IPS-11a (cell line): ENCODE measurements around the gene ISOC2.
"Not testable (repeated sequence)": the region's sequence is repeated elsewhere in the genome, so short reads cannot be mapped to it uniquely, and the experiment has no call there.

Experiments used
- H3K4me3 ChIP-seq: one replicate; pipeline ENCODE4 v1.5.1; 2013; ENCODE audit warnings: low read depth, low read length, control low read depth

ISOC2 gene

DNA sequence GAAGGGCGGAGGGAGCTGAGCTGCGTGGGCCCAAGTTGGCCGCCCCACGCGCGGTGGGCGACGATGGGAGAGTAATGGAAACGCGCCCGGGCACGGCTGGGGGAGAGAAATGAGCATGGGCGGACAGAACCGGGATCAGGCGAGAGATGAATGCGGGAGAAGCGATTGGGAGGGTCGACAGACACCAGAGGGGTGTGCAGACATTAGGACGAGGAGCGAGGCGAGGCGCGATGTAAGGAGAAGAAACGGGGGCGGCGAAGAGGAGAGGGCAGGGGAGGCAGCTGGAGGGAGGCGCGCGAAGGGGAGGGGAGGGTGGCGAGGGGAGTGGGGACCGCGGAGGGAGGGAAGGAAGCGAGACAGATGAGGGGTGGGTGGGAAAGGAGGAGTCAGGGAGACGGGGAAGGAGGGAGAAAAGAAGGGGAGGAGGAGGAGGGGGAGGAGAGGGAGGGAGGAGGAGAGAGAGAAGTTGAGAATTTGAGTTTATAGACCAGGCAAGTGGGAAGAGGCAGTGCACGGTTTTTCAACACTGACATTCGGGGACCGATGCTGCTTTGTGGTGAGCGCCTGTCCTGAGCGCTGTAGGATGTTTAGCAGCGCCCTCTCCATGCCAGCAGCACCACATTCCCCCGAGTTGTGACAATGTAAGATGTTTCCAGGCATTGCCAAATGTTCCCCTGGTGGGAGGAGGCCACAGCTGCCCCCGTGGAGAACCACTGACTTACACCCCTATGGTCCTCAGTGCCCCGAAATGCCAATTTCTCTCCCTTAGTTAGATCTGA, 18.2 kb downstream of the ISOC2 start, which contains the start of gene SHISA7:
Gene SHISA7, minus strand, starts transcription at position 256 of the 779 bp plus-strand sequence. CDS start 437 bp downstream, outside the sequence.
- peak within 1 kb of the TSS; percentile 13 for H3K4me3 ChIP-seq

DNA sequence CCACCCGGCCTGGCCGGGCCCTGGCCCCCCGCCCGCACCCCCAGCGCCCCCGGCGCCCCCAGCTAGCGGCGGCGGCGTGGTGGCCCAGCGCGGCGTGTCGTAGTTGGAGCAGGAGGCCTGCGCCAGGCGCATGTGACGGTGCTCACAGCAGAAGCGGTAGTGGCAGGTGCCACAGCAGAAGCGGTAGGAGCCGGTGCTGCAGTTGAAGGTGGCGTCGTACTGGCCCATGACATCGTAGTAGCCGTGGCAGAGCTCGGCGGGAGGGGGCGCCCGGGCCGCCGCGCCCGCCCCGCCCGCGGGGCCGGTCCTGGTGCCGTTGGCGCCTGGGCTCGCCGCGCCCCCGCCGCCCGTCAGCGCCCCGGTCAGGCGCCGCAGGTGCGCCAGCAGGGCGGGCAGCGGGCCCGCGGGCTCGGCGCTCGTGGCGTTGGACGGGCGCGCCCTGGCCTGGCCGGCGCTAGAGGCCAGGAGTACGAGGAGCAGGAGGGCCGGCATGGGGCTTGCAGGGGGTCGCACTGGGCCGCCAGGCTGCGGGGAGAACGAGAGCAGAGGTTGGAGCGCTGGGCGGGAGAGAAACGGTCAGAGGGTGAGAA, 19.0 kb downstream of the ISOC2 start:
- no peak overlapping the region for H3K4me3 ChIP-seq

DNA sequence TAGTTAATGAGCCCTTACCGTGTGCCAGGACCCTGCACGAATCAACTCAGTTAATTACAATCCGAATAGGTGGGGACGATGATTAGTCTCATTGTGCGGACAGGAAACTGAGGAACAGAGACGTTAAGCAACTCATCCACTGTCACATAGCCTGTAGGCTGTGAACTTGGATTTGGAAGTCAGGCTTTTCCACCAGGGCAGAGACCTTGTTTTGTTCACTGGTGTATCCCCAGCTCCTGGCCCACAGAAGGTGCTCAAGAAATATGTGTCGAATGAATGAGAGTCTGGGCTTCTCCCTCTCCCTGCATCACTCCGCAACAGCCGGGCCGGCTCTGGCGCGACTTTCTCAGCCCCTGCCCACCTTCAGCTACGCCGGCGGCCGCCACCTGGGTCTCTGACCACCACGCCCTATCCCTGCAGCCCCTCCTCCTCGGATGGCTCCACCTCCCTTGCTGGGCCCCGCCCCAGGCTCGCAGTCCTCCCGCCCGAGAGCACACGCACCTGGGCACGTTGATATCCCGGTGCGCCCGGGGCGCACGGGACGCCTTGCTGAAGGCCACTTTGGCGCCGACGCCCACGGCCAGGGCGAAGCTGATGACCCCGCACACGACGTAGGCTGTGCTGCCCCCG, 19.6 kb downstream of the ISOC2 start:
- H3K4me3 ChIP-seq, result no peak overlapping the region

DNA sequence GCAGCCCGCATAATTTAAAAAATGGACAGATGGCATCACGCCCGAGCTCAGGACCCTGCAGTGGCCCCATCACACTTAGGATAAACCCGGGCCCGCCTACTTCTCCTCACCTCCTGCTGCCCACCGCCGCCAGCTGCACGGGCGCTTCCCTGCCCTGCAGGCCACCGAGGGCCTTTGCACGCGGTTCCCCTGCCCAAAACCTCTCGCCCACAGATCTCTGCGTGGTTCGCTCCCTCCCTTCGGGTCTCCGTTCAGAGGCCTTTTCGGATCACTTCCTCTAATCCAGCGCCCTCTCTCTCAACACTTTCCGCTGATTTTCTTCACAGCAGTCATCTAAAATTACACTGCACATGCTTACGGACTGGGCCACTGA, 20.1 kb downstream of the ISOC2 start:
- H3K4me3 ChIP-seq, result no peak overlapping the region

DNA sequence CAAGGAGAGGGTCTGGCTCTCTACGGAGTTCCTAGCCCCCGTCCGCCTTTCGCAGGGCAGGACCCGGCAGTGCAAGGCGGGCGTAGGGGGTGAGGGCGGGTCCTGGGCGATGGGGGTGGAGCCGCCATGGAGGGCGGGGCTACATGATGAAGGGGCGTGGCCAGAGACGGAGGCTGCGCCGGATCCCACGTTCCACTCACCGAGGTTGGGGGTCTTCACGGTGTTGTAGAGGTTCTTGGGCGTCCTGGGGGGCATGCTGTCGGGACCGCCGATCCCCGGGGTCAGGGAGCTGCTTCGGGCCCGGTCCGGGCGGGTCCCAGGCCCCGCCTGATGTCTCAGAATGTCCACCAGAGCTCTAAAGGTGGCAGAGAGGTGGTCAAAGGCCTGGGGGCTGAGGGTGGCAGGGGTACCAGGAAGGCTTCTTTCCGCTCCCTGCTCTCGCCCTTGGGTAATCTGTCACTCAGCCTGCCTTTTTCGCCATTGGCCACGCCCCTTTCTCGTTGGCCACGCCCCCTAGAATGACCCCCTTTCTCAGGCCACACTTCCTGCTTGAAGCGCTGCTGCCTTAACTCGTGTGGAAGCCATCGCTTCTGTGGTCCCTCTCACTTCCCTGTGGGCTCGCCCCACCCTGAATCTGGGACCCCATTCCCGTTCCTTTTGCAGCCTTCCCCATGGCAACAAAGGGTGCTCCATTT, 20.9 kb downstream of the ISOC2 start:
- peak overlapping the region; percentile 22 for H3K4me3 ChIP-seq

DNA sequence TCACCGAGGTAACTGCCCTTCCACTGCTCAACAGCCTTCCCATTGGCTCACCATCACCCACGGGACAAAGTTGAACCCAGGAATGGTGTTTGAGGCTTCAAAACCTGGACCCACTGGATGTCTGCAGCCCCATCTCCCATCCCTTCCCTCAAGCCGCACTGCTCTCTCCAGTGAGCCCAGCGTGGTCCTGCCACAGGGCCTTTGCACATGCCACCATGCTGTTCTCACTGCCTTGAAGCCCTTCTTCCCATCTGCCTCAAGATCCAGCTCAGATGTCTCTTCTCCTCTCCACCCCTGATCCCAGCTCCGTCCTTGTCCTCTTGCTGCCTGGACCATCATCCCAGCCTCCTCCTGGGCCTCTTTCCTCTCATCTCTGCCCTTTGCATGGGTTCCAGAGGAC, 22.4 kb downstream of the ISOC2 start:
- no peak overlapping the region for H3K4me3 ChIP-seq

DNA sequence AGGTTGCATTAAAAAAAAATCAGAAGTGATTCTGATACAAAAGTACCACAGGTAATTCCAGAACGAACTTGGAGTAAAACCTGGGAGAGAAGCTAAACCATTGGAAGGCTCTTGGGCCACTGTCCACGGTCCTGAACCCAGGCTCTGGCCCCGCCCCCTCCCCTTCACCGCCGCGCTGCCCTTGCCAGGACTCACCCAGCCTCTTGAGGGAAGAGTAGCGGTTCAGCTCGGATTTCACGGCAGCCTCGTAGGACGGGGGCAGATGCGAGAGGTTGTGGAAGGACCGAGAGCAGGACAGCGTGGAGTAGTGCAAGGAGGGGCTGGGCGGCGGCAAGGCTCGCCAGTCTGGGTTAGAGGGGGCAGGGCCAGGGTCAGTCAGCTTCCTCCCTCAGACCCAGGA, 24.0 kb downstream of the ISOC2 start:
- H3K4me3 ChIP-seq, result no peak overlapping the region

DNA sequence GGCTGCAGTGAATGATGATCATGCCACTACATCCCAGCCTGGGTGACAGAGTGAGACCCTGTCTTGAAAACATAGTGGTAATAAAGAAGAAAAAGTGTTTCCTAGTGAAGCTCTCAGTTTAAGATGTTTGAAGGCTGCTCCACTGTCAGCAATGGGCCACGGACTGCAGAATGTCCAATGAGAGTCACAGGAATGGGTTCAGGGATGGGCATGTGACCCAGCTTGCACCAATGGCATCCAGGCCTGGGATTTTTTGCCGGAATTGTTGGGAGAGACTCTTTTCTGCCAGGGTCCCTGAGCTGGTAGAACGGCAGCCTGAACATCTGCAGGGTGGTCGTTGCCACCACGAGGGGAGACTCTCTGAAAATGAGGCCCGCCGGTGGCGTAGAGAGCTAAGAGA, 24.6 kb downstream of the ISOC2 start:
- no peak overlapping the region for H3K4me3 ChIP-seq

DNA sequence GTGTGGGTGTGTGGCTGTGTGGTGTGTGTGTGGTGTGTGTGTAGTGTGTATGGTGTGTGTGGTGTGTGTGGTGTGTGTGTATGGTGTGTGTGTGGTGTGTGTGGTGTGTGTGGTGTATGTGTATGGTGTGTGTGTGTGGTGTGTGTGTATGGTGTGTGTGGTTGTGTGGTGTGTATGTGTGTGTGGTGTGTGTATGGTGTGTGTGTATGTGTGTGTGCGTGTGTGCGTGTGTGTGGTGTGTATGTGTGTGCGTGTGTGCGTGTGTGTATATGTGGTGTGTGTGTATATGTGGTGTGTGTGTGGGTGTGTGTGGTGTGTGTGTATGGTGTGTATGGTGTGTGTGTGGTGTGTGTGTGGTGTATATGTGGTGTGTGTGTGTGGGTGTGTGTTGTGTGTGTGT, 26.4 kb downstream of the ISOC2 start:
- no peak overlapping the region for H3K4me3 ChIP-seq

DNA sequence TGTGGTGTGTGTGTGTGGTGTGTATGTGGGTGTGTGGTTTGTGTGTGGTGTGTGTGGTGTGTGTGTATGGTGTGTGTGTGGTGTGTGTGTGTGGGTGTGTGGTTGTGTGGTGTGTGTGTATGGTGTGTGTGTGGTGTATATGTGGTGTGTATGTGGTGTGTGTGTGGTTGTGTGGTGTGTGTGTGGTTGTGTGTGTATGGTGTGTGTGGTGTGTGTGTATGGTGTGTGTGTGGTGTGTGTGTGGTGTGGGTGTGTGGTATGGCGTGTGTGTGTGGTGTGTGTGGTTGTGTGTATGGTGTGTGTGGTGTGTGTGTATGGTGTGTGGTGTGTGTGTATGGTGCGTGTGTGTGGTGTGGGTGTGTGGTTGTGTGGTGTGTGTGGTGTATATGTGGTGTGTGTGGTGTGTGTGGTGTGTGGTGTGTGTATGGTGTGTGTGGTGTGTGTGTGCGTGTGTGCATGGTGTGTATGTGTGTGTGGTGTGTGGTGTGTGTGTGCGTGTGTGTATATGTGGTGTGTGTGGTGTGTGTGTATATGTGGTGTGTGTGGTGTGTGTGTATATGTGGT, 27.0 kb downstream of the ISOC2 start:
- H3K4me3 ChIP-seq, result no peak overlapping the region

DNA sequence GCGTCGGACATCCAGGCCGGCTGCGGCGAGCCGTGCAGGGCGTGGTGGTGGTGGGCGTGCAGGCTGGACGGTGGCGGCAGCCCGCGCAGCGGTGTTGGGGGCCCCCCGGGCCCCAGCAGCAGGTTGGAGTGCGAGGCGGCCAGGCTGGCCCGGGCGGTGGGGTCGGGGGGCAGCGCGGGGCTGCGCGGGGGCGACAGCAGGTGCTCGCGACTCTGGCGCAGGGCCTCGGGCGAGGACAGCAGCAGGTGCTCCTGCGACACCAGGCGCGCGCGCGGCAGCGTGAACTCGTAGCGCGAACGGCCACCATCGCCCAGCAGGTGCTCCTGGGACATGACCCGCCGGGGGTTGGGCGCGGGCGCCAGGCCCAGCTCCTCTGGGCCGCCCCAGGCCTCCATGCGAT, 28.1 kb downstream of the ISOC2 start:
- no peak overlapping the region for H3K4me3 ChIP-seq

DNA sequence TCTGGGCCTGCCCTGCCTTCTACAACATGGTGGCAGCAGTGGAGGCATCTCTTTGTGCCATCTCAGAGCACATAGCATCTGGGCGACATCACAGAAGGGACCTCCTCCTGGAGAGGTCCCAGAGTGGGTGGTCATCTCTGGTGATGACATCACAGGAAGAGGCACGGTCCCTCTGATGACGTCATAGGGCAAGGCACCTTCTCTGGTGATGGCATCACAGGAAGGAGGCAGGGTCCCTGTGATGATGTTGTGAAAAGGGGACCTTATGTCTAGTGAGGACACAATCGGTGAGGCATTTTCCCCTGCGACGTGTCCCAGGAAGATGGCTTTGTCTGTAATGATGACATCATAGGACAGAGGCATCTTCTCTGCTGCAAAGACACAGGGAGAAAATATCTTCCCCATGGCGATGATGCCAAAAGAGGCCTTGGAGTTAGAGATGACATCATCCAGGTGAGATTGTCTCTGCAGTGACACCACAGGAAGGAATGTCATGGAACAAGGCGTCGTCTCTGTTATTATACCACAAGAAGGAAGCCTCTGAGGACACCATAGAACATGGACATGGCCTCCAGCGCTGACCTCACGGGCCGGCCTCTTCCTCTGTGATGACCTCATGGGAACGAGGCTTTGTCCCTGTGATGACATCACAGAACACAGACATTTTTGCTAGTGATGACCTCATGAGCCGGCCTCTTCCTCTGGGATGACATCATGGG, 29.0 kb downstream of the ISOC2 start:
- H3K4me3 ChIP-seq, result no peak overlapping the region

DNA sequence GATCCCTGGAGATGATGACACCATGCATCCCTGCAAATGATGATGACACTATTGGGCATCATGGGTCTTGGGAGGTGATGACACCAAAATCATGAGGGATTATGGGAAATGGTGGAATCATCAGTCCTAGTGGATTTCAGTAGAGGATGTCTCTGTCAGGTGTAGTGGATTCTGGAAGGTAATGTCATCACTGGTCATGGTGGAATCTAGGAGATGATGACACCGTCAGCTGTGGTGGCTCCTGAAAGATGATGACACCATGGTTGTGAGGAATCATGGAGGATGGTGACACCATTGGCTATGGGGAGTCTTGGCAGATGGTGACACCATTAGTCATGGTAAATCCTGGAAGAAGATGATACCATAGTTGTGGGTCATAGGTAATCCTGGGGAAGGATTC, 30.3 kb downstream of the ISOC2 start:
- no peak overlapping the region for H3K4me3 ChIP-seq

DNA sequence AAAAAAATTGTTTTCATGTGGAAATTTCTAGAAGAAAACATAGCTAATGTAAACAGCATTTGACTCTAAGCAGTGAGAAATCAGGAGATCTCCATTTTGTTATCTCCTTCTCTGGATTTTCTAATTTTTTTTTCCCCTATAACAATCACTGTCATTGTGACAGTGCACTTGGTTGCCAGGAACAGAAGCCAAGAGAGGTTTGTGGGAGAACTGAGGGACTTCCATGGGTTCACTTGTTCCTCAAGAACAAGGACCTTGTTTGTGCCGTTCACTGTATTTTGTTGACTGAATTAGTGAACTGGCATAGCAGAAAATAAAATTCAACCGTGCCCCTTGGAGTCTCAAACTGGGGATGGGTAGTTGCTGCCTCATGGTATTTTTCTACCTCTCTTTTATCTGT, 35.4 kb downstream of the ISOC2 start:
- H3K4me3 ChIP-seq, result no peak overlapping the region

DNA sequence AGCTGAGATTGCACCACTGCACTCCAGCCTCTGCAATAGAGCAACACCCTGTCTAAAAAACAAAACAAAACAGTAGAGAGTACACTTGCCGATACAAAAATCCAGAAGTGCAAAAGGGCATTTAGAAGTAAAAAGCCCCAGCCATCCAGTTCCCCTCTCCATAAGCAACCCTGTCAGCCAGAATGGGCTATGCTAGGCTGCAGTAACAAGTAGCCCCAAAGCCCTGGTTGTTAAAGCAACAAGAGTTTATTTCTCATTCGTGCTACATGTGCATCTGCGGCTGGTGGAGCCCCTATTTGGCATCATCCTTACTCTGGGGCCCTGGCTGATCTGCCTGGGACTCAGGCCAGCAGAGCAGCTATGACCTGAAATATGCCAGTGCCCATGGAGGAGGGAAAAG, 36.9 kb downstream of the ISOC2 start:
- H3K4me3 ChIP-seq, result no peak overlapping the region

DNA sequence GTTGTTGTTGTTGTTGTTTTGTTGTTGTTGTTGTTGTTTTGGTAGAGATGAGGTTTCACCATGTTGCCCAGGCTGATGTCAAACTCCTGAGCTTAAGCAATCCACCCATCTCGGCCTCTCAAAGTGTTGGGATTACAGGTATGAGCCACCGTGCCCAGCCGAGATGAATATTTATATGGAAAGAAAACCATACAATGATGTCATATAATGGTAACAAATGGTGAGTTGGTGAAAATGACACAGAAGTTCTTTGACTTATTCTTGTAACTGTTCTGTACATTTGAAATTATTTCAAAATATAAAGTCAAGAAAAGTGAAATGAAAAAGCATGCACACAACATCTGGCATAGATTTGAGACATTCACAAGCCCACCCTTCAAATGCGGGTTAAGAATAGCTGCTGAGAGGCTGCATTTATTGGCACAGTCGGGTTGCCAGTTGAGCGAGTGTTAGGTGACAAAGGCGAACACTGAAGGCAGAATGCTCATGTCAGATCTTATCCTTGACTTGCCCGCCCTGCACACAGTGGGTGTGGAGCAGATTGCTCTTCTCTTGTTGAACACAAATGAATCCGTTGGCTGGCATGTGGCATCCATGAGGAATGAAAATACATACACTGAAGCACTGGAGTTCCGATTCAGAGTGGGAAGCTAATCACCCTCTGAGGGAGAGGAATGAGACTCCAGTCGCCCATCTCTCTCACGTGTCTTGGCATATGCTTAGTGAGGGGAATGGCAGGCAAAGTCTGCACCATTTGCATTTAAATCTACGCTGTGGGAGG, 38.0 kb downstream of the ISOC2 start:
- H3K4me3 ChIP-seq, result no peak overlapping the region

DNA sequence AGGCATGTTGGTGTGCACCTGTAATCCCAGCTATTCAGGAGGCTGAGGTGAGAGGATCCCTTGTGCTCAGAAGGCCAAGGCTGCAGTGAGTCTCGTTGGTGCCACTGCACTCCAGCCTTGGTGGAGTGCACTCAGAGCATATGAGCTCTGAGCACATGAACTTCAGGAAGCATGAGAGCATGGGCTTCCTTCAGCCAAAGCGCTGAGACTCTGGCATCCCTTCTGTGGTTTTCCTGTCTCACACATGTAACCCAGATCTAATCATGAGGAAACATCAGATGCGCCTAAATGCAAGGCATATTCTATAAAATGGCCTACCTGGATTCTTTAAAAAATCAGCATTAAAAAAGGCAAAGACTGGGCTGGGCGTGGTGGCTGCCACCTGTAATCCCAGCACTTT, 40.2 kb downstream of the ISOC2 start:
- not testable (repeated sequence) for H3K4me3 ChIP-seq

DNA sequence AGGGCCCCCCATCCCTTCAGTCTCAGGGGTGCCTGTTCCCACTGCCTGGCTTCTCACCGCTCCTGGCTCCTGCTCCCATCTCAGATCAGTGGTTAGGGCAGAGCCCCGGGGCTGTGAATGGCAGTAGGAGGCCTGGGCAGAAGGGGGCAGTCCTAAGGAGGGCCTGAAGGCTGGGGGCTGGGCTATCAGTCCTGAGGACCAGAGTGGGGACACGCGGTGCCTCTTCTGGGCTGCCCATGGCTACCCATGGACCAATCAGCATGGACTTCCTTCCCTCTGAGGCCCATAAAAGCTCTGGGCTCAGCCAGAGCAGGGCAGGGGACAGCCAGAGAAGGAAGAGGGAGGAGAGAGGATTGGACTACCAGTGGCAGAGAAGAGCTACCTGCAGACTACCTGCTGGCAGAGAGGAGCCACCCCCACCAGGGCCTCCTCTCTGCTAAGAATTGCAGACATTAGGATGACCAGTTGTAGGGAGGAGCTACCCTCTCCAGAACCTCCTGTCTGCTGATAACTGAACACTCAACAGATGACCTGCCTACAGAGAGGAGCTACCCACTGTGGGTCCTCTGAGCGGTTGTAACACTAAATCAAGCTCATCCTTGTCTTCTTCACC, 41.7 kb downstream of the ISOC2 start:
- no peak overlapping the region for H3K4me3 ChIP-seq

DNA sequence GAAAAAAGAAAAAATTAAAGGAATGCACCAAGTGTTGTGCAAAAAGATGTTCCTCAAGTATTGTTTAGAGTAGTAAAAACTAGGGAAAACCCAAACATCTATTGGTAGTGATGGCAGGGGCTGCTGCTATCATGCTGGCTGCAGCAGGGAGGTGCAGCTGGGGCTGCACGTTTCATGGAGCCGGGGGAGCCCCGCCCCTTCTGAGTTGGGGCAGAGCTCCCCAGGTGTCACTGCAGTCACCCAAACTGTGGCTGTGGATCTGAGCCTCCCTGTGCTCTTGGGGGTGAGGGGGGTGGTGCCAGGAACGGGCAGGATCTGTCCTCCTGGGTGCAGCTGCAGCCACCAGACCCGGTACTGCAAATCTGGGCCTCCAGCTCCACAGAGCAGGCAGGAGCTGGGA, 42.3 kb downstream of the ISOC2 start:
- no peak overlapping the region for H3K4me3 ChIP-seq

DNA sequence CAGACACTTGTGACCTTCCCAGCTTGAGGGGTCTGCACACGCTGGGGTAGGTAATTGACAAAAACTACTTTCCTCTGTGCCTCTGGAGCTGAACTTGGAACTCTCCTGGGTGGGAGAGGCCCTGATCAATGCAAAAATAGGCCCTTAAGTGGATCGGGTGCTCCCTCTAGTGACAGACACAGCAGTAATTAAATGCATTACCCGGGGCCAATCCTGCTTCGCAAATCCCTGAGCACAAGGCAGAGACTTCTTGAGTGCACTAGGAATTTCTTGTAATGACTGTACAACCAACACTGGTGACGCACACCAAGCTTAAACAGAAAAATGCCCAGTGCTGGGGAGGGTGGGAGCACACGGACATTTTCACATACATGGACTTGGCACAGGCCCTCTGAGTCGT, 43.3 kb downstream of the ISOC2 start:
- no peak overlapping the region for H3K4me3 ChIP-seq
